ENCODE data around the gene TNRC6C.

- TF ChIP-seq EZH2 (IDR thresholded peaks at IDR 0.05; ENCODE audit: borderline replicate concordance): no peak
- TF ChIP-seq CTCF (IDR thresholded peaks at IDR 0.05; ENCODE audit: poor library complexity): no peak
- TF ChIP-seq EZH2phosphoT487 (IDR thresholded peaks at IDR 0.05; ENCODE audit: low read depth, severe bottlenecking, unreplicated experiment): no peak
Observed at GRCh38 chr17:78075545-78075944, 117.0 kb downstream of the TNRC6C start.

All from hepatocyte (in vitro differentiated cells).